Activated CD4-positive, CD25-positive, alpha-beta regulatory T cell treated with anti-CD3 and anti-CD28 coated beads, Interleukin-2, amount 50 U/mL, for 72 hours (primary cell): Measurements from ENCODE around the gene DLX3.

Experiments used
- DNase-seq: peaks from one replicate; pipeline ENCODE4 v3.0.0; 2021

The DLX3 gene

GRCh38 chr17:50022463-50023130 lies 27.6 kb upstream of the DLX3 start:
- DNase-seq = no peak

- no peak for DNase-seq
These were observed 26.8 kb upstream of the DLX3 start for GRCh38 chr17:50021681-50022370.

- DNase-seq = no peak
These were observed 26.0 kb upstream of the DLX3 start for GRCh38 chr17:50020841-50021599.

- no peak for DNase-seq
These were observed 23.9 kb upstream of the DLX3 start for GRCh38 chr17:50018909-50019308.

GRCh38 chr17:50015146-50015545 lies 20.1 kb upstream of the DLX3 start:
- no peak for DNase-seq

- no peak for DNase-seq
These were observed 19.6 kb upstream of the DLX3 start for GRCh38 chr17:50014471-50015088.

GRCh38 chr17:50013079-50013478 lies 18.1 kb upstream of the DLX3 start:
- DNase-seq = no peak

GRCh38 chr17:50009282-50009681 lies 14.3 kb upstream of the DLX3 start:
- no peak for DNase-seq

GRCh38 chr17:50003911-50004310 lies 8.9 kb upstream of the DLX3 start:
- DNase-seq = no peak

- DNase-seq = no peak
These were observed 4.0 kb upstream of the DLX3 start for GRCh38 chr17:49998836-49999511.

- DNase-seq = peak; percentile 79
These were observed 3.0 kb upstream of the DLX3 start for GRCh38 chr17:49997773-49998703.

GRCh38 chr17:49997301-49997650 lies 2.3 kb upstream of the DLX3 start:
- no peak for DNase-seq

GRCh38 chr17:49996495-49997300 lies 1.7 kb upstream of the DLX3 start:
- peak; percentile 82 for DNase-seq

- DNase-seq = no peak
These were observed 1.1 kb upstream of the DLX3 start for GRCh38 chr17:49996121-49996494.

- no peak for DNase-seq
These were observed 654 bp downstream of the DLX3 start for GRCh38 chr17:49994085-49995054.

GRCh38 chr17:49993423-49994060 lies 1.5 kb downstream of the DLX3 start:
- DNase-seq = no peak

GRCh38 chr17:49992933-49993422 lies 2.0 kb downstream of the DLX3 start:
- DNase-seq = no peak

GRCh38 chr17:49992191-49992932 lies 2.7 kb downstream of the DLX3 start:
- DNase-seq = no peak
